ENCODE data around the gene SBK2. TPM values are rescaled to one million over a fixed set of nuclear protein-coding genes. Genes with fewer than 3 reads are reported as not detected.

The SBK2 gene
- total and polyA plus RNA-seq, 7 donors: 0.14 to 13.4 (median 1.1) TPM

- H3K36me3 ChIP-seq (ENCODE audit: insufficient read depth in 1 of 2, low read depth in 1 of 2): no peaks in the 10 kb centered on the region
- no peaks in the 10 kb centered on the region for H3K27me3 ChIP-seq (ENCODE audit: insufficient read depth in 3 of 3, low read length in 2 of 3)
- ATAC-seq (no peak), DNase-seq (no peak)
- no peaks in the 10 kb centered on the region for H3K9me3 ChIP-seq
- H3K4me1 ChIP-seq: peaks cover 66% of the 10 kb centered on the region
- intact Hi-C loops (cut with DNase I): no loop called here
- peak overlapping the region; percentile 56 for H3K4me3 ChIP-seq
- H3K27ac ChIP-seq: peak overlapping the region; percentile 94
- no peak for TF ChIP-seq CTCF (IDR thresholded peaks at IDR 0.05)
- WGBS, 3 donors: 24 to 37% (median 27%) methylated on average over 7 of the region's 7 CpGs
Observed at GRCh38 chr19:55550321-55550650, 13.4 kb upstream of the SBK2 start.

DNA sequence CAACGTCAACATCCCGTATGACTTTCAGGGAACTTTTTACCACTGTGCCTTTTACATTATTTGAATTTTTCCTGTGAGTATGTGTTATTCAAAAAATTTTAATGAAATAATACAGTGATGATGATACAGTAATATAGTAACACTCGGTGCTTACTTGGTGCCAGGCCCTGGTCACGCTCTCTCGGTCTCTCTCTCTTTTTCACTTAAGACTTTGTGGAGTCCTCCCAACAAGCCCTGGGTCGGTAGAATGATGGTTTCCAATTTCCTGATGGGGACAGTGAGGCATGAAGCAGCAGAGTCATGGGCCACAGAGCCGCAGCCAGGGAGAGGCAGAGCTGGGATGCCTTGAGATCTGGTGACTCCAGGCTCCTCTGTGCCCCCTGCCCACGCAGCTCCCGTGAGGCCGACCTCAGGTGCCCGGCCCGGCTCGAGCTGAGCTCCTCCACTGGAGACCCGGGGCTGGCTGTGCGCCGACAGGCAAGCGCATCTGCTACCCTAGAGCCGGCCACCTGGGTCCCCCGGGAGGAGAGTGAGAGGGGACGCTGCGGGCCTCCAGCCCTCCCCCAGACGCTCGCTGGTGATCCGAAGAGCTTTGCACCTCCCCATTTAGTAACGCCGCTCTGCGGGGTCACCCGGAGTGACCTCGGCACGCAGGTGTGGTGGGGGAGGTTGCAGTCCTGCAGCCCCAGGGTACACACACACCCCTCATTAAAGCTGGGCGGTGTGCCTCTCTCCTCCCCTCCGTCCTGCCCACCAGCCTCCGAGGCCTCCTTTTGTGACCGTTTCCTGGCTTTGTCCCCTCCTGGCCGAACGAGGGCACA lies 12.8 kb upstream of the SBK2 start:
- TF ChIP-seq CTCF (IDR thresholded peaks at IDR 0.05): peak; percentile 7
- ATAC-seq: peak; percentile 41 to 64 (median 54)
- 2 to 8% (median 7%) methylated on average over 27 to 36 of the region's 36 CpGs for WGBS, 3 donors
- DNase-seq: peak; percentile 58 to 91
- Histone ChIP-seq H3K27me3 (ENCODE audit: insufficient read depth in 3 of 3, low read length in 2 of 3) (no peaks in the 10 kb centered on the region), H3K27ac (peak overlapping the region; percentile 94), H3K4me1 (peaks cover 66% of the 10 kb centered on the region), H3K9me3 (no peaks in the 10 kb centered on the region), H3K4me3 (peak overlapping the region; percentile 56), H3K36me3 (ENCODE audit: insufficient read depth in 1 of 2, low read depth in 1 of 2) (no peaks in the 10 kb centered on the region)
- intact Hi-C loops (cut with DNase I): loop anchor here in 1 of 2 donors (5.0 kb wide), 1 partner anchor 48 kb away; the partner anchor contains the start of gene FIZ1

DNA sequence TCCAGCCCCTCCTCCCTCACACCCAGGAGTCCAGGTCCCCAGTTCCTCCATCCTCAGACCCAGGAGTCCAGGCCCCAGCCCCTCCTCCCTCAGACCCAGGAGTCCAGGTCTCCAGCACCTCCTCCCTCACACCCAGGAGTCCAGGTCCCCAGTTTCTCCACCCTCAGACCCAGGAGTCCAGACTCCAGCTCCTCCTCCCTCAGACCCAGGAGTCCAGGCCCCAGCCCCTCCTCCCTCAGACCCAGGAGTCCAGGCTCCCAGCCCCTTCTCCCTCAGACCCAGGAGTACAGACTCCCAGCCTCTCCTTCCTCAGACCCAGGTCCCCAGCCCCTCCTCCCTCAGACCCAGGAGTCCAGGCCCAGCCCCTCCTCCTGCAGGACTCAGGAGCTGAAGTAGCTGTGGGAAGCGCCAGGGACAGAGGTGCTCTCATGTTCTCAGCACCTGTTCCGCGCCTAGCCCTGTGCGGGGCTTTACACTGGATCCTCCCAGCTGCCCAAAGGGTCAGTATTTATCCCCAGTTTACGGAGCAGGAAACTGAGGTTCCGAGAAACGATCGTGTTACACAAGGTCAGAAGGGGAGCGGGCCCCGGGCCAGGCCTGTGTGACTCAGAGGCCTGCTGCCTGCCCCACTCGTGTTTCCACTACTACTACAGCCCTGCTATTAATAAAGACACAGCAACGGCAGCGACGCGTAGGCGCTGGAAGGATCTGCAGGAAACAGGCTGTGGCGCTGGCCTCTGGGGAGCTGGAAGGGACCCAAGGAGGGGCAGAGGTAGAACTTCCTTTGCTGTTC lies 10.1 kb upstream of the SBK2 start:
- DNase-seq (peak; percentile 86 to 95), ATAC-seq (peak; percentile 79 to 88 (median 80))
- Histone ChIP-seq H3K9me3 (no peaks in the 10 kb centered on the region), H3K4me1 (peaks cover 46% of the 10 kb centered on the region), H3K4me3 (no peak overlapping the region), H3K27ac (peak overlapping the region; percentile 94), H3K27me3 (ENCODE audit: insufficient read depth in 3 of 3, low read length in 2 of 3) (no peaks in the 10 kb centered on the region), H3K36me3 (ENCODE audit: insufficient read depth in 1 of 2, low read depth in 1 of 2) (no peaks in the 10 kb centered on the region)
- 4 to 14% (median 6%) methylated on average over 17 of the region's 17 CpGs for WGBS, 3 donors
- TF ChIP-seq CTCF (IDR thresholded peaks at IDR 0.05): no peak
- intact Hi-C loops (cut with DNase I): loop anchor here in 1 of 2 donors (5.0 kb wide), 1 partner anchor 50 kb away; the partner anchor contains the start of gene FIZ1

GRCh38 chr19:55546011-55546410 lies 9.1 kb upstream of the SBK2 start:
- peak; percentile 17 to 74 (median 73) for ATAC-seq
- H3K27me3 ChIP-seq (ENCODE audit: insufficient read depth in 3 of 3, low read length in 2 of 3): no peaks in the 10 kb centered on the region
- no peak overlapping the region for H3K4me3 ChIP-seq

More at GRCh38 chr19:55546011-55546410, 9.1 kb upstream of the SBK2 start:
- intact Hi-C loops (cut with DNase I): loop anchor here in 1 of 2 donors (5.0 kb wide), 1 partner anchor 51 kb away; the partner anchor contains the start of gene FIZ1
- peaks cover 46% of the 10 kb centered on the region for H3K4me1 ChIP-seq
- no peak for TF ChIP-seq CTCF (IDR thresholded peaks at IDR 0.05)
- no peaks in the 10 kb centered on the region for H3K36me3 ChIP-seq (ENCODE audit: insufficient read depth in 1 of 2, low read depth in 1 of 2)
- peak overlapping the region; percentile 94 for H3K27ac ChIP-seq
- no peaks in the 10 kb centered on the region for H3K9me3 ChIP-seq
- 41 to 53% (median 53%) methylated on average over 10 to 11 of the region's 11 CpGs for WGBS, 3 donors
- peak in 1 of 2 donors; percentile 86 for DNase-seq
